Measurements from ENCODE around the gene DRG2.

The DRG2 gene

GRCh38 chr17:18105595-18105994 is 17.8 kb downstream of the DRG2 start (continued):
- no peak for TF ChIP-seq IKZF3 (tag by site-specific recombination; IDR thresholded peaks at IDR 0.05)

- TF ChIP-seq ZNF157 (tag by site-specific recombination; IDR thresholded peaks at IDR 0.05), result no peak
- TF ChIP-seq GLIS2 (tag by site-specific recombination; IDR thresholded peaks at IDR 0.05), result 0 out of 2 replicates have a peak, but pooled peaks have one; percentile 19
- ChIA-PET POLR2A (no interaction called here), CTCF (no interaction called here)
- no peak overlapping the region for H3K4me3 ChIP-seq (ENCODE audit: low read depth, low read length)
- H3K36me3 ChIP-seq (ENCODE audit: control insufficient read depth in 2 of 2, insufficient read depth in 1 of 2, low read length in 2 of 2), result peaks cover 6 to 60% of the 10 kb centered on the region in 2 experiments; a peak in 2 of 3 replicates
- no peaks in the 10 kb centered on the region for H3K4me1 ChIP-seq (ENCODE audit: control insufficient read depth, insufficient read depth, low read length)
- H3K27ac ChIP-seq (ENCODE audit: extremely low read depth, low read depth, low read length), result no peak overlapping the region
- H3K9me3 ChIP-seq (ENCODE audit: control insufficient read depth, insufficient read depth, low read depth, low read length), result no peaks in the 10 kb centered on the region
Observed at GRCh38 chr17:18106211-18106610, 18.5 kb downstream of the DRG2 start.

GRCh38 chr17:18107061-18107790 is 19.5 kb downstream of the DRG2 start:
- H3K4me1 ChIP-seq (ENCODE audit: control insufficient read depth, insufficient read depth, low read length), result no peaks in the 10 kb centered on the region
- H3K4me3 ChIP-seq (ENCODE audit: low read depth, low read length), result no peak overlapping the region
- peaks cover 6 to 51% of the 10 kb centered on the region in 2 experiments; a peak in 2 of 3 replicates for H3K36me3 ChIP-seq (ENCODE audit: control insufficient read depth in 2 of 2, insufficient read depth in 1 of 2, low read length in 2 of 2)
- POLR2A ChIA-PET, result no interaction called here
- CTCF ChIA-PET, result interaction anchor here (0.6 kb wide), 1 partner anchor 35 kb away, joined by 4 read pairs; no protein-coding TSS in a partner anchor
- no peak overlapping the region for H3K27ac ChIP-seq (ENCODE audit: extremely low read depth, low read depth, low read length)
- TF ChIP-seq KLF16 (tag by site-specific recombination; IDR thresholded peaks at IDR 0.05) (no peak), PRDM4 (tag by site-specific recombination; IDR thresholded peaks at IDR 0.05) (no peak), ZNF692 (tag by site-specific recombination; IDR thresholded peaks at IDR 0.05) (no peak), ZNF132 (tag by site-specific recombination; IDR thresholded peaks at IDR 0.05; ENCODE audit: borderline replicate concordance) (no peak), ZNF280C (tag by site-specific recombination; IDR thresholded peaks at IDR 0.05) (no peak), ZNF514 (tag by site-specific recombination; IDR thresholded peaks at IDR 0.05) (no peak)
- H3K9me3 ChIP-seq (ENCODE audit: control insufficient read depth, insufficient read depth, low read depth, low read length), result no peaks in the 10 kb centered on the region

- no peak overlapping the region for H3K4me3 ChIP-seq (ENCODE audit: low read depth, low read length)
- H3K36me3 ChIP-seq (ENCODE audit: control insufficient read depth in 2 of 2, insufficient read depth in 1 of 2, low read length in 2 of 2), result peaks cover 6 to 45% of the 10 kb centered on the region in 2 experiments; a peak in 2 of 3 replicates
- TF ChIP-seq ZSCAN4 (tag by site-specific recombination; IDR thresholded peaks at IDR 0.05) (no peak), ZIC2 (tag by site-specific recombination; IDR thresholded peaks at IDR 0.05) (0 out of 2 replicates have a peak, but pooled peaks have one; percentile 6), GLIS2 (tag by site-specific recombination; IDR thresholded peaks at IDR 0.05) (0 out of 2 replicates have a peak, but pooled peaks have one; percentile 18), GLIS1 (tag by site-specific recombination; IDR thresholded peaks at IDR 0.05) (0 out of 2 replicates have a peak, but pooled peaks have one; percentile 28)
- no peaks in the 10 kb centered on the region for H3K4me1 ChIP-seq (ENCODE audit: control insufficient read depth, insufficient read depth, low read length)
- H3K27ac ChIP-seq (ENCODE audit: extremely low read depth, low read depth, low read length), result no peak overlapping the region
- ChIA-PET CTCF (no interaction called here), POLR2A (no interaction called here)
- H3K9me3 ChIP-seq (ENCODE audit: control insufficient read depth, insufficient read depth, low read depth, low read length), result no peaks in the 10 kb centered on the region
Observed at GRCh38 chr17:18107971-18108370, 20.2 kb downstream of the DRG2 start.

Measured in HEK293 (cell line).